PC-9 (cell line): ENCODE results near the gene AKAP6. TPM values are rescaled to one million over a fixed set of nuclear protein-coding genes. Genes with fewer than 3 reads are reported as not detected.
A peak's percentile ranks its signal among the peaks of the same experiment; 100 is the strongest.

Source experiments
- BruUV-seq: library from RNA; stranded (reverse); fragments of 400-500 nt; replicated peaks from 2 replicates; lab custom pipeline; 2021; lab: Mats Ljungman, UMichigan
- CTCF ChIA-PET: fragments of 300-600 bp; sonication (Branson Sonifier 250); formaldehyde crosslinking; loops from one replicate; lab custom pipeline; 2022; ENCODE audit warnings: antibody characterized with exemption; lab: Charles Lee
- POLR2A ChIA-PET: fragments of 300-600 bp; sonication (Branson Sonifier 250); formaldehyde crosslinking; loops from one replicate; lab custom pipeline; 2022; ENCODE audit warnings: antibody characterized with exemption; ENCODE audit not compliant: unreplicated experiment; lab: Charles Lee
- DNase-seq, 2 experiments: peaks; one replicate each; pipeline versions ENCODE4 v3.0.0 to v3.0.0-alpha.2; 2015 to 2022; ENCODE audit warnings: mixed read lengths in 1 of 2
- H2AFZ ChIP-seq: fragments of 200-600 bp; sonication (generic); 2 replicates; pipeline ENCODE4 v1.8.1; 2017; ENCODE audit warnings: antibody characterized with exemption
- H3F3A ChIP-seq: fragments of 200-600 bp; sonication (generic); 2 replicates; pipeline ENCODE4 v1.8.1; 2017; ENCODE audit warnings: antibody characterized with exemption, mild to moderate bottlenecking, low read depth; ENCODE audit not compliant: insufficient read depth
- H3K27ac ChIP-seq: fragments of 200-600 bp; sonication (generic); 2 replicates; pipeline ENCODE4 v1.6.1; 2016; ENCODE audit warnings: mixed run types
- H3K27me3 ChIP-seq: fragments of 200-600 bp; sonication (generic); 2 replicates; pipeline ENCODE4 v1.6.1; 2016; ENCODE audit warnings: low read depth, mixed run types; ENCODE audit not compliant: insufficient read depth
- H3K36me3 ChIP-seq: fragments of 200-600 bp; sonication (generic); 2 replicates; pipeline ENCODE4 v1.6.1; 2016; ENCODE audit warnings: low read depth, mixed run types
- H3K4me1 ChIP-seq: fragments of 200-600 bp; sonication (generic); replicated peaks from 2 replicates; pipeline ENCODE4 v1.6.1; 2016; ENCODE audit warnings: mixed run types; ENCODE audit not compliant: insufficient read depth
- H3K4me2 ChIP-seq: fragments of 200-600 bp; sonication (generic); 2 replicates; pipeline ENCODE4 v1.6.1; 2017; ENCODE audit warnings: mixed run types
- H3K4me3 ChIP-seq: fragments of 200-600 bp; sonication (generic); 2 replicates; pipeline ENCODE4 v1.6.1; 2016; ENCODE audit warnings: mixed run types
- H3K79me2 ChIP-seq: fragments of 200-600 bp; sonication (generic); 2 replicates; pipeline ENCODE4 v1.6.1; 2017; ENCODE audit warnings: low read depth, mixed run types
- H3K9me2 ChIP-seq: fragments of 200-600 bp; sonication (generic); 2 replicates; pipeline ENCODE4 v1.8.1; 2017; ENCODE audit warnings: mild to moderate bottlenecking; ENCODE audit not compliant: insufficient read depth
- H3K9me3 ChIP-seq: fragments of 200-600 bp; sonication (generic); 2 replicates; pipeline ENCODE4 v1.8.1; 2016; ENCODE audit warnings: low read depth; ENCODE audit not compliant: insufficient read depth
- H4K20me1 ChIP-seq: fragments of 200-600 bp; sonication (generic); 2 replicates; pipeline ENCODE4 v1.8.1; 2017; ENCODE audit not compliant: insufficient read depth
- CTCF ChIP-seq: fragments of 200-600 bp; sonication (generic); conservative IDR thresholded peaks from 2 replicates; pipeline ENCODE4 v1.6.1; 2017; ENCODE audit warnings: mixed run types, antibody characterized with exemption, mild to moderate bottlenecking, moderate library complexity
- EZH2 ChIP-seq: fragments of 200-600 bp; sonication (generic); IDR thresholded peaks from 2 replicates; pipeline ENCODE4 v1.8.0; 2017; ENCODE audit warnings: antibody characterized with exemption, low read depth
- intact Hi-C: fragments of 100-400 bp; cut with micrococcal nuclease; formaldehyde crosslinking; loops from one replicate; pipeline ENCODE4 v1.10.0; 2022; ENCODE audit not compliant: unreplicated experiment
- total RNA-seq: library from RNA; stranded (reverse); gene quantifications from 2 replicates; pipeline ENCODE4 v1.2.3, GENCODE V29; 2021

AKAP6 gene
- total RNA-seq, 1 experiment from 2014 or later, result 2.8 TPM

- intact Hi-C loops, result loop anchor here (1.0 to 10.0 kb wide), 3 partner anchors 85 to 307 kb away; partner anchors contain the start of gene ARHGAP5
These were observed 52.8 kb downstream of the AKAP6 start for GRCh38 chr14:32381869-32382268.

GRCh38 chr14:32382704-32383103, 53.6 kb downstream of the AKAP6 start:
- Histone ChIP-seq H3F3A (no peaks in the 10 kb centered on the region), H3K79me2 (no peaks in the 10 kb centered on the region), H3K4me2 (no peak overlapping the region), H3K27ac (no peak overlapping the region), H3K36me3 (no peaks in the 10 kb centered on the region), H3K4me3 (no peak overlapping the region), H3K4me1 (peaks cover 13% of the 10 kb centered on the region; the same call in 1 of the 2 replicates), H2AFZ (no peak overlapping the region), H3K9me2 (no peaks in the 10 kb centered on the region), H3K27me3 (no peaks in the 10 kb centered on the region), H4K20me1 (no peaks in the 10 kb centered on the region), H3K9me3 (no peaks in the 10 kb centered on the region)
- POLR2A ChIA-PET, result no interaction called here
- DNase-seq, result peak; percentile 30 to 34
- no TSS peak for BruUV-seq
- CTCF ChIA-PET, result interaction anchor here (0.6 to 1.7 kb wide), 6 partner anchors 40 to 1175 kb away, joined by 3 to 15 read pairs (median 5); no protein-coding TSS in a partner anchor
- peak; percentile 60 for TF ChIP-seq CTCF
- no peak for TF ChIP-seq EZH2
- intact Hi-C loops, result loop anchor here (1.0 to 10.0 kb wide), 3 partner anchors 85 to 308 kb away; partner anchors contain the start of gene ARHGAP5

More at GRCh38 chr14:32381869-32382268, 52.8 kb downstream of the AKAP6 start:
- Histone ChIP-seq H3K4me2 (0 out of 2 replicates have a peak overlapping the region, but pooled peaks have one; percentile 19), H3K36me3 (no peaks in the 10 kb centered on the region), H3F3A (no peaks in the 10 kb centered on the region), H2AFZ (no peak overlapping the region), H3K27me3 (no peaks in the 10 kb centered on the region), H3K27ac (no peak overlapping the region), H3K79me2 (no peaks in the 10 kb centered on the region), H4K20me1 (no peaks in the 10 kb centered on the region), H3K4me1 (peaks cover 13% of the 10 kb centered on the region; the same call in 1 of the 2 replicates), H3K9me3 (no peaks in the 10 kb centered on the region), H3K9me2 (no peaks in the 10 kb centered on the region), H3K4me3 (no peak overlapping the region)
- ChIA-PET POLR2A (no interaction called here), CTCF (interaction anchor here (0.7 to 1.7 kb wide), 3 partner anchors 96 to 127 kb away, joined by 3 to 15 read pairs (median 5); no protein-coding TSS in a partner anchor)
- TF ChIP-seq CTCF, result no peak
- no peak for TF ChIP-seq EZH2
- BruUV-seq, result no TSS peak
- no peak for DNase-seq

- BruUV-seq, result no TSS peak
- Histone ChIP-seq H3K4me3 (no peak overlapping the region), H3K9me2 (no peaks in the 10 kb centered on the region), H4K20me1 (no peaks in the 10 kb centered on the region), H3K79me2 (no peaks in the 10 kb centered on the region), H3K27me3 (no peaks in the 10 kb centered on the region), H3K4me1 (peaks cover 13% of the 10 kb centered on the region; the same call in 1 of the 2 replicates), H3K4me2 (no peak overlapping the region), H3K9me3 (no peaks in the 10 kb centered on the region), H2AFZ (no peak overlapping the region), H3F3A (no peaks in the 10 kb centered on the region), H3K27ac (no peak overlapping the region), H3K36me3 (no peaks in the 10 kb centered on the region)
- TF ChIP-seq CTCF (no peak), EZH2 (no peak)
- ChIA-PET POLR2A (no interaction called here), CTCF (interaction anchor here (1.0 to 1.7 kb wide), 3 partner anchors 124 to 130 kb away, joined by 4 to 15 read pairs (median 5); no protein-coding TSS in a partner anchor)
- no peak for DNase-seq
- intact Hi-C loops, result loop anchor here (5.0 to 10.0 kb wide), 2 partner anchors 84 to 309 kb away; partner anchors contain the start of gene ARHGAP5
These were observed 54.4 kb downstream of the AKAP6 start for GRCh38 chr14:32383364-32384009.
